SK-MEL-5 (cell line): ENCODE measurements around the gene MUS81. TPM values are rescaled to one million over a fixed set of nuclear protein-coding genes. Genes with fewer than 3 reads are reported as not detected.

Experiments
- DNase-seq: peaks from one replicate; pipeline ENCODE4 v3.0.0-alpha.2; 2016; ENCODE audit warnings: low read depth, low spot score
- in situ Hi-C: cut with HindIII; loops from 2 replicates; pipeline ENCODE4 v1.10.0; 2016; ENCODE audit warnings: low sequenced_read_pairs, high pct_unique_total_duplicates, low pct_unique_long_range_greater_than_20kb
- total RNA-seq: library from RNA; depleted of rRNA; stranded (reverse); fragments of >200 nt; shearing (Covaris generic); gene quantifications from 2 replicates; pipeline ENCODE4 v1.2.3, GENCODE V29; 2014

MUS81 gene
- total RNA-seq, 1 experiment from 2014 or later: 18.6 TPM

- in situ Hi-C loops: no loop called here
- peak; percentile 68 for DNase-seq
These were observed 3.3 kb upstream of the MUS81 start for GRCh38 chr11:65856689-65857499.

- peak; percentile 15 for DNase-seq
- in situ Hi-C loops: no loop called here
These were observed 2.8 kb upstream of the MUS81 start for GRCh38 chr11:65857500-65857852.

- DNase-seq: peak; percentile 95
- in situ Hi-C loops: no loop called here
These were observed 2.2 kb upstream of the MUS81 start, which contains the start of gene CFL1 for GRCh38 chr11:65857853-65858680. Gene CFL1, minus strand, starts transcription at chr11:65858180. Its CDS starts 81 bp downstream, at chr11:65858099.

- in situ Hi-C loops: no loop called here
- no peak for DNase-seq
These were observed 1.5 kb upstream of the MUS81 start for GRCh38 chr11:65858681-65859087.

GRCh38 chr11:65859095-65859811 lies 980 bp upstream of the MUS81 start:
- DNase-seq: peak; percentile 93
- in situ Hi-C loops: no loop called here

- no peak for DNase-seq
- in situ Hi-C loops: no loop called here
These were observed 388 bp upstream of the MUS81 start for GRCh38 chr11:65859812-65860277.

- in situ Hi-C loops: no loop called here
- no peak for DNase-seq
These were observed 902 bp downstream of the MUS81 start for GRCh38 chr11:65861165-65861505.

- DNase-seq: no peak
- in situ Hi-C loops: no loop called here
These were observed 1.4 kb downstream of the MUS81 start for GRCh38 chr11:65861533-65862183.

GRCh38 chr11:65862191-65862735 lies 2.0 kb downstream of the MUS81 start:
- in situ Hi-C loops: no loop called here
- DNase-seq: no peak

GRCh38 chr11:65862941-65863888 lies 3.0 kb downstream of the MUS81 start:
- no peak for DNase-seq
- in situ Hi-C loops: no loop called here

GRCh38 chr11:65863889-65864705 lies 3.9 kb downstream of the MUS81 start:
- in situ Hi-C loops: no loop called here
- no peak for DNase-seq

GRCh38 chr11:65864706-65865471 lies 4.7 kb downstream of the MUS81 start:
- in situ Hi-C loops: no loop called here
- no peak for DNase-seq

- in situ Hi-C loops: no loop called here
- no peak for DNase-seq
These were observed 5.4 kb downstream of the MUS81 start for GRCh38 chr11:65865550-65866172.

- in situ Hi-C loops: no loop called here
- DNase-seq: no peak
These were observed 6.5 kb downstream of the MUS81 start for GRCh38 chr11:65866509-65867283.
